GM12875 (cell line): Measurements from ENCODE around the gene SH3PXD2B.

ENCODE experiments used
- H3K4me3 ChIP-seq: one replicate; pipeline ENCODE4 v1.5.1; 2011; ENCODE audit warnings: low read depth, low read length, control low read depth
- CTCF ChIP-seq: IDR thresholded peaks from 2 replicates; pipeline ENCODE4 v1.5.1; 2011; ENCODE audit warnings: low read depth, mild to moderate bottlenecking, control low read depth, inconsistent platforms, low read length, moderate library complexity, borderline replicate concordance; ENCODE audit not compliant: insufficient read depth

SH3PXD2B gene

DNA sequence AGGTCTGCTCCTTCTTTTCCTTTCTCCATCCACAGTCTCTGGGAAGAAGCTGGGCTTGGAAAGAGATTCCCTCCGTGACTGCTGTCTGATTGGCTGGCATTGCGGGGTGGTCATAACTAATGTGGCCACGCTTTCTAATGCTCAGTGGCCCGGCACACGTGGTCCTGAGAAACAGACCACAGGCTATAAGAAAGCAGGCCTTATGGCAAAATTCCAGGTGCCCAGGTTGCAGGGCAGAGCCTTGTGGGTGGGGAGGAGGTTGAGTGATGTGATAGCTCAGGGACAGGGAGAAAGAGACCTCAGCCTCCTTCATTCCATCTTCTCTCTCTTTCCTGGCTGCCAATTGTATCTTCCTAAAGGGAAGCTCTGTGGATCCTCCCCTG, 5.4 kb upstream of the SH3PXD2B start:
- no peak for TF ChIP-seq CTCF
- no peak overlapping the region for H3K4me3 ChIP-seq

DNA sequence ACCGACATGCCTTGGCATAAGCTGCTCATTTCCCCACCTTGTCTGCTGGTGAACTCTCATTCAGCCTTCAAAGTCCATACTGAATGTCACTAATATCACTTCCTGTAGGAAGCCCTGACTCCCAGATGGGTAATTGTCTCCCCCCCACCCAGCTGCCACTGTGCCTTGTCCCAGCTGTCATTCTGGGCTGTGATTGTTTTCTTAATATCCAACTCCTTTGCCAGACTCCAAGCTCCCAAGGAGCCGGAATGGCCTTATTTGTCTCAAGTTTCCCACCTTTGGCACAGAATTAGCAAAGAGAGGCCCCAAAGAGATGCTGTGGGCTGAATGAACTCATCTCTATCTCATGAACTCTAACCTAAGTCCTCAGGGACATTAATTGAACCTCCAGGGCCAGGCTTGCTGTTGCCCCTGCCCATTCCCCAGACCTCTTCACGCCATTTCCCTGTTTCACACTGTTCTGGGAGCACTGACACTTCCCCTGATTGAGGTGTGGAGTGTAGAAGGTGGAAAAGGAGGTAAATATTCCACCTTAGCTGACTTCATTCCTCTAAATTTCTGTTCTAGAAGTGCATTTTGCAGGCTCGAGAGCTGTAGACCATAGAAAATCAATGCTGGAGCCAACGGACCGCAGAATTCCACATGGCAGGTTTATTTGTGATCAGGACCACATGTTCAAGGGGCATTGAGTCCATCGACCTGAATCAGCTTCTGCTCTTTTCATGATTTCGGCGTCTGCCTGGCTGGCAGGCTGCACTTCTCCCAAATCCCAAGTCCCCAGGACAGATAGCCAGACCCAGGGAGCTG, 4.9 kb upstream of the SH3PXD2B start:
- no peak overlapping the region for H3K4me3 ChIP-seq
- no peak for TF ChIP-seq CTCF

DNA sequence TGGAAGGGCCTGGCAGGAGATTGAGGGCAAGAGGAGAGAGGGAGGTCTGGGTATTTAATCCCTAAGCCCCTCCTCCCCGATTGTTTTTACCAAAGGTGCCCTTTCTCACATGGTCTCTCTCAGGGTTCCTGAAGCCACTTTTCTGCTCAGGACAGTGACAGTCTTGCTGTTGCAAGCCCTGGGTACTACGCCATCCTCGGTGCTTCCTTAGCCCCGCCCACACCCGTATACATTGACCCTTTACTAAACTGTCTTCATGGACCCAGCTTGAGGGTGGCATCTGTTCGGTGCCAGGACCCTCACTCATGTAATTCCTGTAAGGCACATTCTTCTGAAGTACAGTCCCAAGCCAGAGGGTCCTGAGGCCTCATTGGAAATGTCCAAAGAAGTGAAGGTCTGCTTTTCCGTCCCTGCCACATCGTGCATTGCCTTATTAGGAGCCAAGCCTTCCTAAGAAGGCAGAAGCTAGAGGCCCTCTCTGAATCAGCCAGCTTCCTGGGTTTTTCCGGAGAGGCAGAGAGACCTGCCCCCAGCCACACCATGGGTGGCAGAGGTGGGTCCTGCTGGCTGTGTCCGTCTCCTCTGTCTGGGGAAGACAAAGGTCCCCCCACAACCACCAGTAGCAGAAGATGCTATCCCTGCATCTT, 1.9 kb upstream of the SH3PXD2B start:
- TF ChIP-seq CTCF = no peak
- H3K4me3 ChIP-seq = no peak overlapping the region

DNA sequence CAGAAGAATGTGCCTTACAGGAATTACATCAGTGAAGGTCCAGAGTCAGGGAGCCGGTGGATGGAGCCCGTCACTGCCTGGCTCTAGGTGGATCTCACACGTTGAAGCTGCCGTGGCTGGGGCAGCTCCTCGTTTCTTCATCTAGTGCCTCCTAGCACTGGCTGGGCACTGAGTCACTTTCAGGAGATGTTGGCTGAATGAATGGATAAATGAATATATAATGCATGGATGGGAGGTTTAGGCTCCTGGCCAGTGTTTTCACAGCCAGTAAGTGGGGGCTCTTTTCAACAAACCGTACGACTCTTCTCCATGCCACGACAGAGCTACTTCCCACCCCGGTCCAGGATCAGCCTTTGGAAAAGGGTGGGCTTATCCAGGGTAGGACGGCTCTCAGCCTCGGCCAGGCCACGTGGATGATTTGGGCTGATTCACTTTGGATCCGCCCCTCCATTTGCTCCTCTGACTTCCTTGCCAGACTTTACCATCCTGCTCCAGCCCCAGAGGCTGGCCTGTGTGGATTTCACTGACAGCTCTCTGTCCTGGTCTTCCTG, 1.3 kb upstream of the SH3PXD2B start:
- no peak overlapping the region for H3K4me3 ChIP-seq
- TF ChIP-seq CTCF = no peak

- TF ChIP-seq CTCF = no peak
- H3K4me3 ChIP-seq = no peak overlapping the region
Measured at GRCh38 chr5:172455087-172455381, 709 bp upstream of the SH3PXD2B start.

DNA sequence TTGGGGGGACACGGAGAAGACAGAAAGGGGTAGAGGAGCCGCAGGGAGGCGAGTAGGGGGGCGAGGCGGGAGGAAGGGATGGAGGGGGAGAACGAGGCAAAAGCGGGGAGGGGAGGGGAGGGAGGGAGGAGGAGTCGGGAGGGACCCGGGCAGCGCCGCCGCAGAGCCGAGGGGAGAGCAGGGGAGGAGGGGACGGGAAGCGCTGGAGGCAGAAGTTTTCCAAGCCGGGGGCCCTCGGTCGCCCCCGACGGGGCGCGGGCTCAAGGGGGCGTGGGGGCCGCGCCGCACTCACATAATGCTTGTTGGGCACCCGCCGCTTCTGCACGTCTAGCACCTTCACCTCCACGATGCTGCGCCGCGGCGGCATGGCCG, 353 bp downstream of the SH3PXD2B start:
- TF ChIP-seq CTCF = no peak
- no peak overlapping the region for H3K4me3 ChIP-seq
